Vagina (tissue), 2 donors: ENCODE data around the gene GID8.

Experiments
- CTCF ChIP-seq, 3 experiments: fragments of 450-650 bp in 2 of 3; fragments of 200-600 bp in 1 of 3; sonication (generic) in 1 of 3; IDR thresholded peaks; one replicate each; pipeline ENCODE4 v1.5.1; 2017 to 2019; ENCODE audit warnings: antibody characterized with exemption in 3 of 3, mild to moderate bottlenecking in 2 of 3, moderate library complexity in 2 of 3
- POLR2A ChIP-seq, 2 donors: fragments of 450-650 bp; IDR thresholded peaks; one replicate each; pipeline ENCODE4 v1.6.1; 2017; ENCODE audit warnings: antibody characterized with exemption in 2 of 2, mild to moderate bottlenecking in 2 of 2, moderate library complexity in 2 of 2

GRCh38 chr20:62924442-62925075 lies 13.4 kb upstream of the GID8 start:
- no peak for TF ChIP-seq CTCF (IDR thresholded peaks at IDR 0.05)
- TF ChIP-seq POLR2A (IDR thresholded peaks at IDR 0.05): no peak
